Left cardiac atrium (tissue), 4 donors: ENCODE data around the gene IFNA13. TPM values are rescaled to one million over a fixed set of nuclear protein-coding genes. Genes with fewer than 3 reads are reported as not detected.
"Not testable (repeated sequence)": the region's sequence is repeated elsewhere in the genome, so short reads cannot be mapped to it uniquely, and the experiment has no call there.

Source experiments
- ATAC-seq, 2 donors: fragments of 200-7000 bp; cut with Tn5 transposase; one replicate each; pipeline ENCODE4 v1.9.1; 2020; ENCODE audit warnings: mild to moderate bottlenecking in 2 of 2, moderate library complexity in 2 of 2
- DNase-seq: peaks from one replicate; pipeline ENCODE4 v3.0.0-alpha.2; 2020
- intact Hi-C, 2 donors: fragments of 100-400 bp; cut with DNase I; formaldehyde crosslinking; loops; one replicate each; pipeline versions ENCODE4 v1.14.1 to v1.15.1; 2022 to 2023
- total RNA-seq, 2 donors: library from RNA; stranded (reverse); fragmentation: NEBNext Ultra II Directional; extraction: Animal tissue kit (Norgen Biotek cat#: 25700); gene quantifications; one replicate each; pipeline ENCODE4 v1.2.1, GENCODE V29; 2021
- donor health status: DM: no; HTN: yes; CAD: no.
- donor health status: DM: no; HTN: yes; CAD: no; lungs with severe emphysema.
- donor health status: DM: yes; HTN: yes; CAD: no.
- donor health status: Dilated cardiomyopathy.

IFNA13 gene
- total RNA-seq, 2 donors from 2014 or later: not detected

- DNase-seq, intact Hi-C loops, ATAC-seq: not testable (repeated sequence)
Observed at GRCh38 chr9:21371467-21371866, 3.6 kb upstream of the IFNA13 start.

DNA sequence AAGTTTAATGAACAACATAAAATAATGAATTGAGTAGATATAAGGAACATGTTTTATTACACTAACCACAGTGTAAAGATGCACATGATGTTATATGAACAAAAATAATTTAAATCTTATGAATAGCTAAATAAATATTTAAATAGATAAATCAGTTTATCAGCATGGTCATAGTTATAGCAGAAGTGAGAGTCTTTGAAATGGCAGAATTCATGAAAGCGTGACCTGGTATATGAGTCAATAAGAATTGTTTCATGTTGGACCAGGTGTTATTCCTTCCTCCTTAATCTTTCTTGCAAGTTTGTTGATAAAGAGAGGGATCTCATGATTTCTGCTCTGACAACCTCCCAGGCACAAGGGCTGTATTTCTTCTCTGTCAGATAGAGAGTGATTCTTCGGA, 688 bp downstream of the IFNA13 start:
- DNase-seq, intact Hi-C loops, ATAC-seq: not testable (repeated sequence)

GRCh38 chr9:21362287-21362686, 5.6 kb downstream of the IFNA13 start:
- intact Hi-C loops: no loop called here
- DNase-seq (no peak), ATAC-seq (no peak)

DNA sequence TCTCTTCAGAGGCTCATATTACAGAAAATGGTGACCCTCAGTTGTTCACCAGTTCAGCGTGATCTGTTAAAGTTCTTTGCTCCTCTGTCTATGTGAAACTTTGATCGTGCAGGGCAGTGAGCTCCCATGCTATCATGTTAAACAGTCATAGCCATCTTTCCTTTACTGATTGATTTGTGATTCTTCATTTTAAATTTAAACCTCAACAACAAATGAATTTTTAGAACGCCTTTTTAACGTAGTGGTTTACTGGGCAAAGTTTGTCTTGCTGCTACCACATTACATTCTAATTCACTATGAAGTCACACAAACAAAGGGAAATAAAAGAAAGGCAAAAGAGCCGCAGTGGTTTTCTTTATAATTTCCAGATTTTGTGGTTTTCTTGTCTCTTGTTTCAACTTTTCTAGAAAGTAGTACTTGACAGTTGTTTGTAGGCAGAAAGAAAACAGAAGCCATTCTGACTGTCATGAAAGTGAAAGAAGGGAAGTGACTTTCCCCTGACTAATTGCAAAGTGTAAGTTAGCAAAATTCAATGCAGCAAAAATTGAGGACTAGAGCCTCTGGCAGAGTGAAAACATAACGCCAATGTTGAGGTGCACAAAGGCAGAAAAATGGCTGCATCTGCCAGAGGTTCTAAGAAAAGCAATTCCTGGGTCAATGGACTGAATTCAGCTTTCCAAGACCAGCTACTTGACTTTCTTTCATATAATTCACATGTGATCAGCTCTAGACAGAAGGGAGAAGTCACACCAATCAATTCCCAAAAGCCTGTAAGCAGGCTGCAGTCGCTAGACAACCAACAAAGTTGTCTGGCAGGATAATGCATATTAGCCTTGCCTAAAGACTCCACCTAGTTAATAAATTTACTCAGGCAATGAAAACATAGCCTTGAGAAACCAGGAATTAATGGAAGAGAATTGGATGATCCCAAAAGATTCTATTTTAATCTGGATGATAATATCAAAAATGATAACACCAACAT, 10.1 kb downstream of the IFNA13 start:
- ATAC-seq: no peak

DNA sequence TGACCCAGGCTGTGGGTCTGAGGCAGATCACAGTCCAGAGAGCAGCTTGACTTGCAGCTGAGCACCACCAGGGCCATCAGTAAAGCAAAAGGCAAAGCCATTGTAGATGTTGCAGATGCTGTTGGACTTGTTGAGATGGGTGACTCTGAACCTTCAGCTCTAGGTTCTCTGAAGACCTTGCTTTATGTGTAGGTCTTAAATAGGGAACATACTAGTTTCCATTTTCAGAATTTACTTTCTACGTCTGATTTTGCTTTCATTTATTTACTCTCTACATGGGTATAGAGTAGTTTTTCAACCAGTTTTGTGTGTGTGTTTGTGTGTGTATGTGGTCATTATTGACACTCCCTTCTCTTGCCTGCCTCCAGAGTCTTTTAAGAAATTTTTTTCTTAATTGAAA, 17.1 kb downstream of the IFNA13 start, which contains the start of gene IFNA6:
Gene IFNA6, minus strand, starts transcription at position 101 of the 400 bp plus-strand sequence. Its CDS starts 0 bp downstream, at position 101.
- intact Hi-C loops: no loop called here
- no peak for ATAC-seq
- DNase-seq: no peak

More for the DNA sequence above, 10.1 kb downstream of the IFNA13 start:
- intact Hi-C loops: no loop called here
- DNase-seq: no peak

DNA sequence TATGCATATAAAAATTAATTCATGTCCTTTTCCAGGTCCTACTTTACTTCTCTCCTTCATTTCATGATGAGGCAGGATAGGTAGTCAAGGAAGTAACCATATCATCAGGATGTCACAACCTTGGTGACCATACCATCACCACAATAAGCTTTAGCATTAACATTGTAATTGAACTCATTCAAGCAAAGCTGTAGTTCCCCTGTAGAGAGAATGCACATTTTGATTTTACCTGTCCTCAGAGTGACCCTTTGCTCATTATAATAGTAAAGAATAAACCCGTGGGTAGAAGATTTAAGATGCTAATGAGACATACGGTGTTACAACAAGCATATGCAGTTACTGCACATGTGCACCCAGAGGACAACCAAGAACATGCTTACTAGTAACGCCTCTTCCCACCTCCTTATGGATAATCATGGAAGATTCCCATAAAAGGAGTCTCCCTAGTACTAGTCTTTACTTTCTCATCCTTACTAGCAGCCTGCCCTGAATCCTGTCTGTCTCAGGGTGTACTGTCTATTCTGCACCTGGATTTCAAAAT, 19.4 kb downstream of the IFNA13 start:
- intact Hi-C loops: no loop called here
- ATAC-seq: no peak
- no peak for DNase-seq

DNA sequence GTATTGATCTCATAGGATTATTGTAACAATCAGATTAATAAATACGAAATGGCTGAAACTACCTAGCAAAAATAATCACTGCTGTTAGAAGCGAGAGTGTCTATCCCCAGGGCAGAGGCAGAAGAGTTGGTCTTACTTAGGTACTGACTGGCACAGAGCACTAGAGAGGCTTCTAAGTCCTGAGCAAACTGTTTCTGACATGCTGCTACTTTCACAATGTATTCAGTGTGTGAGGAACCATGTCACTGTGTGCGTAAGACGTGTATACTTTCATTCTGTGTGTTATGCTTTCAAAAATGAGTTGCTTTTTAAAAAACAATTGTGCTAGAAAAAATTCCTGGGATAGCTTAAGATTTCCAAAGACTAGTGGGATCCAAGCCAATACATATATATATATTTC, 27.1 kb downstream of the IFNA13 start:
- DNase-seq: no peak
- ATAC-seq: no peak
- intact Hi-C loops: no loop called here

GRCh38 chr9:21336457-21336856, 31.4 kb downstream of the IFNA13 start:
- DNase-seq: no peak
- ATAC-seq: no peak
- intact Hi-C loops: loop anchor here (5.0 to 10.0 kb wide), 2 partner anchors 56 to 58 kb away; no protein-coding TSS in a partner anchor

GRCh38 chr9:21334701-21335632, 32.9 kb downstream of the IFNA13 start, which contains the start of gene KLHL9:
Gene KLHL9, minus strand, starts transcription at chr9:21335404. Its CDS starts 545 bp downstream, at chr9:21334859.
- intact Hi-C loops: loop anchor here (2.0 to 10.0 kb wide), 3 partner anchors 57 to 468 kb away; partner anchors contain the start of gene MTAP (in 1 of the 2)
- ATAC-seq (peak; percentile 100), DNase-seq (peak; percentile 96)

GRCh38 chr9:21333226-21333625, 34.6 kb downstream of the IFNA13 start:
- no peak for ATAC-seq

DNA sequence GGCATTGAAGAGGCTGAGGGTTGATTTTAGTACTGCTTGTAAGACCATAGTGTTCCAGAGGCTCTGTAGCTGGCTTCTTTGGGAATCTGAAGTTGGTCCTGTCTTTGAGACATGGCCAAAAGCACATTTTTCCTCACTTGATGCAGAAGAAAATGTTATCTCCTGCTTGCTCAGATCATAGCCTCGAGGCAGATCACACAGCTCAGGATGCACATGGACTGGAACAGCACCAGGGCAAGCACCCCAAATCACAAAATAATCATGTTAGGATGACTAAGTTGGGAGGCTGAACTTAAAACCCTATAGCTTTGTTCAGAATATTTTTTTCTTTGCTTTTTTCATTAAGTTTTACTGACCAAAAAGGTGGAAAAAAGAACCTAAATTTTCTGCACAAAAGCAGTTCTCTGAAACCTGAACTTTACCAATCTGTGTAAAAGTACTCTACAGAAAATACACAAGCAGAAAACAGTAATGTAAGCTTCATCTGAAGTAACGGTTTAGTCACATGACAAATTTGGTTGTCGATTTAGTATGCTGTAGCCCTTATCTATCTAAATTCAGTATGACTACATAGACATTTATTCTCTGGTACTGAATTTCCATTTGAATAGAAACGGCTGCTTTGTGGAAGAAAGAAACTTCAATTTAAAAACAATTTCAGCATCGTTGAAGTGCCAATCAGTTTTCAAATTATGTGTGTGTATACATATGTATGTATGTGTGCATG, 36.0 kb downstream of the IFNA13 start:
- intact Hi-C loops: loop anchor here in 1 of 2 donors (10.0 kb wide), 1 partner anchor 63 kb away; no protein-coding TSS in a partner anchor
- no peak for DNase-seq
- ATAC-seq: no peak

More at GRCh38 chr9:21333226-21333625, 34.6 kb downstream of the IFNA13 start:
- no peak for DNase-seq
- intact Hi-C loops: loop anchor here in 1 of 2 donors (10.0 kb wide), 1 partner anchor 62 kb away; no protein-coding TSS in a partner anchor

DNA sequence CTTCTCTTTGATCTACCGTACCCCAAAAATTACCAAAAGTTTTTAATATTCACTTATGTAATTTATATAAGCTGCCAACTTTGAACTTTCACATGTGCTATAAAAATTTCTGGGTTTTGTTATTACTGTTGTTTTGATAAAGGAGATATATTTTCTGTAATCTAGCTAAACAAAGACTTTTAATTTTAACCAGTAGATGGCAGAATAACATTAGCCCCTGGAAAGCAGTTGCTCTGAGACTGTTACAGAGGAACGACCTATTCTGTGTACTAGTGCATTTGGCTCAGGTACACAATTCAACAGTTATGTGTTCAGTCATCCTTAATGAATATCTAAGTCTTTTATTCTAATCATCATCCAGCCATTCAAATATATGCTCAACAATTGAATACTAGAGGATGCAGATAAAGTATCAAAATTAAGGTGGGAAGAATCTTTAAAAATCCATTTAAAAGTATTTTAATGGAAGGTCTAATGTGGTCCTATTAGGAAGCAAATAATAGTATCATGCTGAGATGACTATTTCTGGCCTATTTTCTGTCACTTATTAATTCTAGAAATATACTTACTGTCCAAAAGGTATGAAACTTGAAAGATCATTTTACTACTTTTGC, 41.2 kb downstream of the IFNA13 start:
- intact Hi-C loops: loop anchor here in 1 of 2 donors (2.0 kb wide), 1 partner anchor 70 kb away; no protein-coding TSS in a partner anchor
- no peak for DNase-seq
- ATAC-seq: peak; percentile 61 to 75

GRCh38 chr9:21324047-21324446, 43.8 kb downstream of the IFNA13 start:
- ATAC-seq: peak in 1 of 2 donors; percentile 40
- no peak for DNase-seq
- intact Hi-C loops: loop anchor here in 1 of 2 donors (5.0 kb wide), 1 partner anchor 463 kb away; no protein-coding TSS in a partner anchor

DNA sequence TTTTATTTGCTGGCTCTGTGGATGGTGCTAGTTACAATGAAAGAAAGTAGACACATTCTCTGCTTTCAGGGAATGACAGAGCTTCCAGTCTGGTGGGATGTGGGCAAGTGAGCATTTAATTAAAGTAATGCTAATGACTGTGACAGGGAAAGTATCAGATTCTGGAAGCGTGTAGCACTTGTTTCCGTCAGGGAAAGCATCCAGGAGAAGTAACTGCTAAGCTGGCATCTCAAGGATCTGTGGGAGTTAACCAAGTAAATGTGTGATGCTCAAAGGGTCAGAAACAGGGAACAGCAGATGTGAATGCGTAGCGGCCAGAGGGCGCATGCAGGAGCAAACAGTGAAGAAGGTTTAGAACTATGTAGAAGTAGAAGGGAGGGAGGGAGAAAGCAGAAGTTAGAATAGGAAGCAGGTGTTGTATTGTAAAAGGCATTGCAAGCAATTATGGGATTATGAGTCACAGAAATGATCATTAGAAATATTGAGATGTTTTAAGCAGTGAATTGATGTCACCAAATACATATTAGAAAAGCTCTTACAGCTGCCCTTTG, 44.9 kb downstream of the IFNA13 start:
- intact Hi-C loops: loop anchor here in 1 of 2 donors (5.0 kb wide), 1 partner anchor 464 kb away; no protein-coding TSS in a partner anchor
- ATAC-seq (no peak), DNase-seq (no peak)

DNA sequence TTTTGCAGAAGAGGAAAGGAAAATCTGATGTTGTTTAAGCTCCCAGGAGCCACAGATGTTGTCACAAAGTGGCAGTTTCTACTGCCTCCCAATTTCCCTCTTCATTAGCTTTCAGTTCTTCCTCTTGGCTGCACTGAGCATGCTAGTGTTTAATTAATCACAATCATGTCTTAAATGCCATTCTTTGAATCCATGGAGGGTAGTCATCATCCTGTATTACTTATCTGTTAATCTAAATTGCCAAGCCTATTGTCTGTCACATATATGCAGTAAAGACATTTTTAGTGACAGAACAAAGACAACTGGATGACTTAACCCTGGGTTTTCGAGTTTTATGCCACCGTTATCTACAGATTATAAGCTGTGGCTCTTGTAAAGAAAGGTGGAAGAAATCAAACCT, 47.4 kb downstream of the IFNA13 start:
- ATAC-seq (no peak), DNase-seq (no peak)
- intact Hi-C loops: loop anchor here in 1 of 2 donors (5.0 kb wide), 1 partner anchor 467 kb away; no protein-coding TSS in a partner anchor

DNA sequence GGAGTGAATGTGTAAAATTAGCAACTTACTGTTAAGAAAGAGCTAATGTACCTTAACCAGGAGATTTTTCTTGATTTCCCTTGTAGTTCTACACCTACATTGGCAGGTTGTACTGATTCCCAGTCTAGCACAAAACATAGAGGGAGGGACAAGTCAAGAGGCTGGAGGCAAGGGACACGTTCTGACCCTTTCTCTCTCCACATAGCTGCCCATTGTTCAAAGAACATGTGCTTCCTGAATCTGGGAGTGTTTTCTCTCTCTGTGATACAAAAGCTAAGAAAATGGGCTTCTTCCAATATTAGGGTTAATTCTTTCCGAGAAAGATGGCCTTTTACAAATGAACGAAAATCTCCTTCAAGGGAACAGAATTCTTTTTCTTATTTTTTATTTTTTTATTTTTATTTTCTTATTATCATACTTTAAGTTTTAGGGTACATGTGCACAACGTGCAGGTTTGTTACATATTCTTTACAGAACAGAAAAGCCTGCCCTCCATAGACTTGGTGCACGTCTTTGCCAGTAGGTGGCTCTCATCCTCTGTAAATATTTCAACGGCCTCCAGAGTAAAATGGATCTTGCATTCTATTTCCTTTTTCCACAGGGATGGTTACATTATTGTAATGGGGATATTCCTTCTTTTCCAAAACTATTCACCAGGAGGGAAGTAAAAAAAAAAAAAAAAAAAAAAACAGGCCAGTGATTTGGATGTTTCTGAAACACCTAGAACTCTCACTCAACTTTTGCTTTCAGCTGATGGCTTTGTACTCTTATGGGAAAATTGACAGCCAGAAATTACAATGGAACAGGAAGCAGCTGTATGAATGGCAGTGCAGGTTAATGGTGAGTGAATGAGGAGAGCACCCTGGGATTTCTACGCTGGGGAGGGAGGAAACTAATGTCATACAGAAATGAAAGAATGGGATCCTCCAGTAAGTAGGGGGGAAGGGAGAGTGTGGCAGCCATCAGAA, 49.6 kb downstream of the IFNA13 start:
- intact Hi-C loops: loop anchor here in 1 of 2 donors (2.0 kb wide), 1 partner anchor 471 kb away; no protein-coding TSS in a partner anchor
- DNase-seq (peak; percentile 28), ATAC-seq (peak; percentile 75 to 78)
